IPS-NIHi7 (cell line): Measurements from ENCODE around the gene CILP2.

Source experiments
- DNase-seq: peaks from one replicate; pipeline ENCODE4 v3.0.0; 2012; ENCODE audit warnings: mixed read lengths; ENCODE audit errors: extremely low spot score

CILP2 gene

GRCh38 chr19:19562665-19563347 is 24.7 kb downstream of the CILP2 start:
- peak; percentile 48 for DNase-seq

GRCh38 chr19:19563348-19563848 is 25.3 kb downstream of the CILP2 start:
- DNase-seq: no peak

- DNase-seq: no peak
These were observed 28.2 kb downstream of the CILP2 start for GRCh38 chr19:19566306-19566705.

GRCh38 chr19:19567391-19567790 is 29.3 kb downstream of the CILP2 start:
- DNase-seq: no peak

GRCh38 chr19:19568802-19569756 is 31.0 kb downstream of the CILP2 start:
- DNase-seq: no peak

- no peak for DNase-seq
These were observed 32.5 kb downstream of the CILP2 start for GRCh38 chr19:19570571-19570970.

- DNase-seq: no peak
These were observed 33.2 kb downstream of the CILP2 start for GRCh38 chr19:19571071-19571786.

GRCh38 chr19:19575411-19575810 is 37.3 kb downstream of the CILP2 start:
- peak; percentile 62 for DNase-seq

- DNase-seq: no peak
These were observed 40.2 kb downstream of the CILP2 start for GRCh38 chr19:19578252-19578651.

- no peak for DNase-seq
These were observed 41.7 kb downstream of the CILP2 start for GRCh38 chr19:19579533-19580361.

- DNase-seq: no peak
These were observed 42.4 kb downstream of the CILP2 start for GRCh38 chr19:19580418-19580817.

GRCh38 chr19:19581391-19581790 is 43.3 kb downstream of the CILP2 start:
- no peak for DNase-seq

- no peak for DNase-seq
These were observed 44.4 kb downstream of the CILP2 start for GRCh38 chr19:19582471-19582870.

GRCh38 chr19:19584356-19584755 is 46.3 kb downstream of the CILP2 start:
- DNase-seq: no peak

GRCh38 chr19:19587771-19588170 is 49.7 kb downstream of the CILP2 start:
- no peak for DNase-seq

GRCh38 chr19:19588546-19588945 is 50.5 kb downstream of the CILP2 start:
- DNase-seq: no peak

GRCh38 chr19:19591133-19591825 is 53.2 kb downstream of the CILP2 start:
- peak; percentile 64 for DNase-seq

- DNase-seq: no peak
These were observed 54.6 kb downstream of the CILP2 start for GRCh38 chr19:19592690-19593089.

GRCh38 chr19:19594381-19594780 is 56.3 kb downstream of the CILP2 start:
- no peak for DNase-seq

GRCh38 chr19:19595171-19595701 is 57.2 kb downstream of the CILP2 start:
- no peak for DNase-seq
